ENCODE measurements around the gene PWP1. TPM values are rescaled to one million over a fixed set of nuclear protein-coding genes. Genes with fewer than 3 reads are reported as not detected.

PWP1 gene
- total and polyA plus RNA-seq, 9 of the 15 experiments (the other 6 are each of a cell fraction or from before 2014, with no cell fraction given) = 61.6 to 401 (median 111) TPM

- ATAC-seq (no peak), DNase-seq (ENCODE audit: extremely low read depth in 1 of 4, low spot score in 3 of 4) (no peak), FAIRE-seq (no peak)
- H3K9me1 ChIP-seq (ENCODE audit: control insufficient read depth, insufficient read depth, low read length) = no peaks in the 10 kb centered on the region
- no TSS peak for BruUV-seq (replicated peaks)
- H3K9ac ChIP-seq (ENCODE audit: insufficient read depth in 1 of 2, low read depth in 2 of 2, low read length in 2 of 2) = no peak overlapping the region
- H2AFZ ChIP-seq (ENCODE audit: low read depth, low read length) = no peak overlapping the region
- peaks cover 85% of the 10 kb centered on the region for H3K36me3 ChIP-seq (ENCODE audit: control insufficient read depth, insufficient read depth, low read length)
- no peak overlapping the region for H3K4me2 ChIP-seq (ENCODE audit: insufficient read depth, low read length)
- H3K4me1 ChIP-seq (replicated peaks in 1 of 2; ENCODE audit: control insufficient read depth in 2 of 2, insufficient read depth in 2 of 2, low read length in 2 of 2) = no peaks in the 10 kb centered on the region
- in situ Hi-C loops (cut with MboI) (no loop called here), intact Hi-C loops (cut with micrococcal nuclease) (no loop called here)
- H3K27me3 ChIP-seq (ENCODE audit: control insufficient read depth in 2 of 2, insufficient read depth in 2 of 2, low read length in 2 of 2) = no peaks in the 10 kb centered on the region
- no peak overlapping the region for H3K4me3 ChIP-seq
- TF ChIP-seq MECOM (CRISPR knock-in tag; IDR thresholded peaks at IDR 0.05) (no peak), AFF4 (CRISPR knock-in tag; IDR thresholded peaks at IDR 0.05) (no peak), NCOR1 (IDR thresholded peaks at IDR 0.05) (no peak), ARHGAP35 (IDR thresholded peaks at IDR 0.05; ENCODE audit: partially characterized antibody) (no peak), RREB1 (CRISPR knock-in tag; IDR thresholded peaks at IDR 0.05) (no peak)
- ChIA-PET POLR2A (interaction anchor here (1.2 kb wide), 1 partner anchor 13 kb away, joined by 3 read pairs; no protein-coding TSS in a partner anchor), CTCF (ENCODE audit: low intra/inter-chr PET ratio) (no interaction called here)
- no peaks in the 10 kb centered on the region for H3K79me2 ChIP-seq (ENCODE audit: control insufficient read depth, insufficient read depth, low read length)
- WGBS (ENCODE audit: insufficient coverage, low coverage, missing lambda C conversion rate) = 95% methylated on average over 4 of the region's 4 CpGs
- H4K20me1 ChIP-seq (replicated peaks; ENCODE audit: control insufficient read depth, insufficient read depth, low read length) = no peaks in the 10 kb centered on the region
- H3K27ac ChIP-seq (ENCODE audit: extremely low read depth, low read depth, low read length) = no peak overlapping the region
- H3K9me3 ChIP-seq (replicated peaks; ENCODE audit: control insufficient read depth, insufficient read depth, low read depth, low read length) = no peaks in the 10 kb centered on the region
Measured at GRCh38 chr12:107702106-107702505, 16.5 kb downstream of the PWP1 start.
